GM12874 (cell line): ENCODE data around the gene COX19.

Experiments used
- TF ChIP-seq, protein P1 (sequence below): IDR thresholded peaks from 2 replicates; pipeline ENCODE4 v1.5.1; 2011; ENCODE audit warnings: low read depth, mild to moderate bottlenecking, control low read depth, low read length, moderate library complexity; ENCODE audit not compliant: insufficient read depth

The COX19 gene

DNA sequence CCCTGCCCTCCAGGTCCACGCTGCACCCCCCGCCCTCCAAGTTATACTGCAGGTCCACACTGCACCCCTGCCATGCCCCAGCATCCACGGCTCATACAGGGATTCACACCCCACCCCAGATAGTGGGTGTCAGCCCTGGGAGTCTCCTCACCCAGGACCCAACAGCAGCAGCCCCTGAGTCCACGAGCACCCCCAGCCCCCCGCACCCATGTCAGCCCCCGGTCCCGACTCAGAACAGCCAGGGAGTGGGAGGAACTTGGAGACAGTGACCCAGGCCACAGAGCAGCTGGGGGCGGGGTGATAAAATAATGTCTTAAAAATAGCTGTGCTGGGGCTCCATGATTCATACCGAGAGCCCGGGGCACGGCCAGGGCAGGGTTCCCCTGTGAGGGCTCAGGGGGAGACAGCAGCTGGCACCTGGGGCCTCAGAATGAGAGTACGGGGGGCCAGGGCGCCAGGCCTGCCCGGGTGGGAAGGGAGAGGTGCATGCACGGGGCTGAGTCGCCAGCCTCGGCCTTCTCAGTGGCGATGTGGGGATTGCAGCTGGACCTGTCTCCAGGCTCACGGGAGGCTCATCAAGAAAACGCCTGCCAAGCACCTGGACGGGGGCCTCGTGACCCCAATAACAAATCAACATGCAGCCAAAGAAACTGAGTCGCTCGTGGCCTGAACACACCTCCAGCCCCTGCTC is 50.7 kb downstream of the COX19 start:
- TF ChIP-seq, protein P1, sequence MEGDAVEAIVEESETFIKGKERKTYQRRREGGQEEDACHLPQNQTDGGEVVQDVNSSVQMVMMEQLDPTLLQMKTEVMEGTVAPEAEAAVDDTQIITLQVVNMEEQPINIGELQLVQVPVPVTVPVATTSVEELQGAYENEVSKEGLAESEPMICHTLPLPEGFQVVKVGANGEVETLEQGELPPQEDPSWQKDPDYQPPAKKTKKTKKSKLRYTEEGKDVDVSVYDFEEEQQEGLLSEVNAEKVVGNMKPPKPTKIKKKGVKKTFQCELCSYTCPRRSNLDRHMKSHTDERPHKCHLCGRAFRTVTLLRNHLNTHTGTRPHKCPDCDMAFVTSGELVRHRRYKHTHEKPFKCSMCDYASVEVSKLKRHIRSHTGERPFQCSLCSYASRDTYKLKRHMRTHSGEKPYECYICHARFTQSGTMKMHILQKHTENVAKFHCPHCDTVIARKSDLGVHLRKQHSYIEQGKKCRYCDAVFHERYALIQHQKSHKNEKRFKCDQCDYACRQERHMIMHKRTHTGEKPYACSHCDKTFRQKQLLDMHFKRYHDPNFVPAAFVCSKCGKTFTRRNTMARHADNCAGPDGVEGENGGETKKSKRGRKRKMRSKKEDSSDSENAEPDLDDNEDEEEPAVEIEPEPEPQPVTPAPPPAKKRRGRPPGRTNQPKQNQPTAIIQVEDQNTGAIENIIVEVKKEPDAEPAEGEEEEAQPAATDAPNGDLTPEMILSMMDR: no peak

DNA sequence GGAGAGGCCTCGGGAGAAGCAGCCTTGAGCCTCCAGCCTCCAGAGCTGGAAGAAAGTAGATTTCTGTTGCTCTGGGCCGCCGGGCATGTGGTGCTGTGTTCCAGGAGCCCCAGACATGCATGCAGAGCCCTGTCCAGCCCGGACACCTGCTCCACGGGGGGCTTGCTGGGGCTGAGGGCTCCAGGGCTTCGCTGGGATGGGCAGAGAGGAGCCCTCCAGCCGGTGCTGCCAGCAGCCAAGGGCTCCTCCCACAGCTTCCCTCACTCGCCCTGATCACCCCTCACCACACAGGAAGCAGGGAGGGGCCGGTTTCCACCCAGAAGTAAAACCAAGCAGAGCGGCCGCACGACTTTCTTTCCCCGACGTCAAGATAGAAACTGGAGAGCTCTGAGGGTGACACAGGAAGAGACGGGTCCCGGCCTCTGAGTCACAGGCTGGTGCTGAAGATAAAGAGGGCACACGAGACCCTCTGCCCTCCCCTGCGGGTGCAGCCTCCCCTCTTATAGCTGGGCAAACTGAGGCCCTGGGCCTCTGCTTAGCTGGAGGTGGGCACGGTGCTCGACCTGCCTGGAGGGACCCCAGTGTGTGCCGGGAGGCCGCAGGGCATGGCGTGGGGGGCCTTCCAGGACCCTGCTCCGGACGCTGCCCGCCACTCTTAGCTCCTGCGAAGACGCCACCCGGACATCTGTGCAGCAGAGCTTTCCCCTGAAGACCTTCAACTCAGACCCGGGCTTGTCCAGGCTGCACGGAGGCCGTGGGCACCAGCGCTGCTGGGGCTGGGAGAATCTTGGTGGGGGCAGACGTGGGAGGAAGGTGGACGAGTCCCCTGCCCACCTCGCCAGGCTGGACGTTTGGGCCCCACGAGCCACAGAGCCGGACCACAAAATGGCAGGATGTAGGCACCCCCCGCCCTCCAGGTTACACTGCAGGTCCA is 52.0 kb downstream of the COX19 start:
- TF ChIP-seq, protein P1: no peak

DNA sequence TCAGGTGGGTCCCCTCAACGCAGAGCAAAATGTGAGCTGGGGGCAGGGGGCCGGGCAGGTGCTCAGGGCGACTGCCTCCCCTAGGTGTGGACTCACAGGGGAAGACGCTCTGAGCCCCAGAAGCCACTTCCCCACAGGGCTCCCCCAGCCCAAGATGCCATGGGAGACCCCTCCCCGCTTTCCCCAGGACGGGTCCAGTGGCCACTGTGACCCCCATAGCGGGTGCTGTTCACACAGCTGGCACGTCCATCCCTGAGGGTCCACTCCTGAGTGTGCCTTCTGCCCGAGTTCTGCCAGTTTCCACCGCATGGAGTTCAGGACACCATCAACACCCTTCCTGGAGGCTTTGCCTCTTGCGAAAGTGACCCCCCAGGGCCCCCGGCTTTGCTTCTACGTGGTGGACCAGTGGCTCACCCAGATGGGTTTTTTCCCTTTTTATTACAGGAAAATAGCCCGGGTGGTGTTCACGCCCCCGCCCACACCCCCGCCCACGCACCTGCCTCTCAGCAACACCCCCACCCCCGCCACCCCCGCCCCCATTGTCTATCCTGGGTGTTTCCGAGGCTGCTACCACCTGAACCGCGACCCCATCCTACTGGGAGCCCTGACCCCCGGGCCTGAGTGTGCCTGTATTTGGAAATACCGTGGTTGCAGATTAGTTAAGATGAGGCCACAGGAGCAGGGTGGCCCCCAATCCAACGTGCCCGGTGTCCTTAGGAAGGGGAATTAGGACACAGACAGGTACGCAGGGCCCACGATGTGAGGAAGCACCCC is 52.8 kb downstream of the COX19 start:
- TF ChIP-seq, protein P1: no peak

DNA sequence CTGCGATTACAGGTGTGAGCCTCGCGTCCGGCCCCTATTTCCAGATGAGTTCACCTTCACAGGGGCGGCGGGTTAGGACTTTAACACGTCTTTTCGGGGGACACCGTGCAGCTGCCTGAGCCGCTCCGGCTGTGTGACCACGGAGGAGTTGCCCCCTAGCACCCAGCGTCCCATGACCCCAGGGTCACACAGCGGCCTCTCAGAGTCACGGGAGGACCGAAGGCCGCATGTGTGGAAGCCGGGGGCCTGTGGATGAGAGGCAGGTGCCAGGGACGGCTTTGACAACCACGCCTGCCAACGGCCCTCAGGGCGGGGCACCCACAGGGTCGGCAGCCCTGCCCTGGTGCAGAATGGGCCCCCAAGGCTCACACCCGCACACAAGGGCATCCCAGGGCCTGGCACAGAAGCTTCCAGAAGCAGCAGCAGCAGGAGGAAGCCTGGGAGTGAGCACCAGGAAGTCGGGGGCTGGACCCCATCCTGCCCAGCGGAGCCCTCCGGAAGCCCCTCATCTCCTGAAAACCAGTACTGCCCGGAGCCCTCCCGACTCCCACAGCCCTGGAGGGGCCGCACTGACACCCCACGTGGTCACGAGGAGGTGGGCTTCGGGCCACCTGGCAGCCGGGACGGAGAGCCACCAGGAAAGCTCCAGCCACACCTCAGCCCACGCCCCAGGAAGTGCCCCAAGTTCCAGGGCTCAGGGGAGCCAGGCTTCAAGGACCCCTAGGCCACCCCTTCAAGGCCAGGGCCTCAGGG is 53.6 kb downstream of the COX19 start:
- TF ChIP-seq, protein P1: no peak

DNA sequence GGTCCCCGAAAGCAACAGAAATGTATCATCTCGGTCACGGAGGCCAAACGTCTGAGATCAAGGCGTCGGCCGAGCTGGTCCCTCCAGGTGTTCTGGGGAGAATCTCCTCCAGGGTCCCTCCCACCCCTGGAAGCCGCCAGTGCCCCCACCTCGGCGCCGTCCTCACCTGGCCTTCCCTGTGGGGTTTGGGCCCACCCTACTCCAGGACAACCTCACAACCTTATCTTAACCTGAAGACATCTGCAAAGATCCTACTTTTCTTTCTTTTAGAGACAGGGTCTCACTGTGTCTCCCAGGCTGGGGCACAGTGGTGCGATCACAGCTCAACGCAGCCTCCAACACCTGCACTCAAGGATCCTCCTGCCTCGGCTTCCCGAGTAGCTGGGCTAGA is 54.3 kb downstream of the COX19 start:
- TF ChIP-seq, protein P1: no peak

DNA sequence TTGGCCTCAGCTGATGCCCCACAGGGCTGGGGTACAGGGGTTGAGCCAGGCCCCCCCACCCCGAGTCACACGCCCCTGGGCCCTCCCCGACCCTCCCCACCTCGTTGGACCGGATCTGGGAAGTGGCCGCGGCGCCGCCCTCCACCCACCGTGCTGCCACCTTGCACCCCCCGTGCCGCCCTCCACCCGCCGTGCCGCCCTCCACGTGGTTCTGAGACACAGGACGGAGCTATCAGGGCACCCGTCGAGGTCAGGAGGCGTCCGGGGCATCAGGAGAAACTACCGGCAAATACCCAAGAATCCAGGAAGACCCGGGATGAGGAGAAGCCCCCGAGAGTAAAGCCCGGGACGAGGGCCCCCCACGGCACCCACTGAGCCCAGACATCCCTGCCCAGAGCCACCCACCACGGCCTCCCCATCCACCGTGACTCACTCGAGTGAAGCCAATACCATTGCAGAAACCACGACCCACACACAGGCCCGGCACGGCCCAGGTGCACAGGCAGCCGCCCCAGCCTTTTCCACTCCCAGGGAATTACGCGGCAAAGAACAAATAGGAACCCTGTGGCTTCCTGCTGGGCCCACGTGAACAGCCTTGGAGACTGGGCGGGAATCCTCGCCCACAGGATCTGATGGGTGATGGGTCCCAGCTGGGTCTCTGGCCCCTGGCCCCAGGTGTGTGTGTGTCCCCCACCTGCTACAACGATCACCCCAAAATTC is 54.8 kb downstream of the COX19 start:
- TF ChIP-seq, protein P1: no peak
